Left cardiac atrium (tissue), 4 donors: ENCODE measurements around the gene BDKRB1. TPM values are rescaled to one million over a fixed set of nuclear protein-coding genes. Genes with fewer than 3 reads are reported as not detected.

Experiments used
- ATAC-seq, 2 donors: fragments of 200-7000 bp; cut with Tn5 transposase; one replicate each; pipeline ENCODE4 v1.9.1; 2020; ENCODE audit warnings: mild to moderate bottlenecking in 2 of 2, moderate library complexity in 2 of 2
- DNase-seq: peaks from one replicate; pipeline ENCODE4 v3.0.0-alpha.2; 2020
- intact Hi-C, 2 donors: fragments of 100-400 bp; cut with DNase I; formaldehyde crosslinking; loops; one replicate each; pipeline versions ENCODE4 v1.14.1 to v1.15.1; 2022 to 2023
- total RNA-seq, 2 donors: library from RNA; stranded (reverse); fragmentation: NEBNext Ultra II Directional; extraction: Animal tissue kit (Norgen Biotek cat#: 25700); gene quantifications; one replicate each; pipeline ENCODE4 v1.2.1, GENCODE V29; 2021
- donor health status: DM: no; HTN: yes; CAD: no.
- donor health status: DM: no; HTN: yes; CAD: no; lungs with severe emphysema.
- donor health status: DM: yes; HTN: yes; CAD: no.
- donor health status: Dilated cardiomyopathy.

The BDKRB1 gene
- total RNA-seq, 2 donors from 2014 or later, result 0.21 to 1.0 TPM

DNA sequence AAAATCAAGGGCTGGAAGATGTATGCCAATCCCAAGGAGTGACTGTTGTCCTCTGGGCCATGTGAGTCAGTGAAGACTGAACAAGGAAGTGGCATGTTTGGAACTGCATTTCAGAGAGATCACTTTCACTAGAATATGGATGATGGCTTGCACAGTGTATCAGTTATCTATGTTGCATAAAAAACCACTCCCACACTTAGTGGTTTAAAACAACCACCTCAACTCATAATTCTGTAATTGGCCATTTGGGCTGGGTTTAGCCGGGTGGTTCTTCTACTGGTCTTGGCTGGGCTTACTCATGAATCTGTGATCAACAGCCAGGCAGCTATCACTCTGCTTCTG lies 15.4 kb downstream of the BDKRB1 start:
- ATAC-seq (no peak), DNase-seq (no peak)
- intact Hi-C loops, result loop anchor here (5.0 to 10.0 kb wide), 3 partner anchors 274 to 707 kb away; no protein-coding TSS in a partner anchor

DNA sequence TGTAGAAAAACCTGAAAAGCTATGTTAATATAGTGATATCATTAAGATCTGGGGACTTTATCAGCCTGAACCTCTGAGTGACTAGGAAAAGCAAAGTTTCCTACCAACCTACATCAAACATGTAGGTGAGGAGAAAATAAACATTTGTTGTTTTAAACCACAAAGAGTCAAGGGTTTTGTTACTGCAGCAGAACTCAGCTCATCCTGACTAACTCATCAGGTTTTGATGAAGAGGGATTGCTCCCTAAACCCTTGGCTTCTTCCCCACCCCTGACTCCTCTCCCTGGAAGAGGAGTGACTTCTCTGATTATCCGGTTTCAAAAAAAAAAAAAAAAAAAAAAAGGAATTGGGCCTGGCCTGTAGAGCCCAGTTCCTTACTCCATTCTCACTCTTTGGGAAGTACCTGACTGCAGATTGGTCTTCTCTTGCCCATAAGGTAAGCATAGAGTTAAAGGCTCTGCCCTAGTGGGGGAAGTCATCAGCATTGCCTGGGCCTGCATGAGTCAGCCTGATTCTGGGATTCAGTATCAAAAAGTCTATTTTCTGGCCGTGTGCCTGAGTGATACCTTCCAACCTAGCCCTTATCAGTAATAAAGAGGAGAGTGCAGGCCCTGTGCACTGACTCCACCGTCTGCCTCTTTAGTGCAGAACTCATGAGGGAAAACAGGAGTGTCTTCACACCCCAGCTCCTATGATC lies 16.9 kb downstream of the BDKRB1 start:
- ATAC-seq (peak; percentile 29 to 77), DNase-seq (no peak)
- intact Hi-C loops, result loop anchor here (5.0 to 10.0 kb wide), 3 partner anchors 276 to 708 kb away; no protein-coding TSS in a partner anchor

DNA sequence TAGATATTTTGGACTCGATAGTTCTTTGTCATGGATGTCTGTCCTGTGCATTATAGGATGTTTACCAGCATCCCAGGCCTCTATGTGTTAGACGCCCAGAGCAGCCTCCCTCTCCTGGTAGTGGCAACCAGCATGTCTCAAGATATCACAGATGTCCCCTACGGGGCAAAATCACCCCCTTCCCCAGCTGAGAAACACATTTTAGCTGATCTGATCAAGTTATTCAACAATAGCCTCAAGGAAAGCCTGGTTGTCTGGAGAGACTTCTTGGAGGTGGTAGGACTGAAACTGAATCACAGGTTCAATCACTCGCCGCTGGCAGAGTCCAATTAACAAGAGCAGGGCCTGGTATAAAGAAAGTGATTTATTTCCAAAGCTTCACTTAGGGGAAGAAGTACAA lies 17.6 kb downstream of the BDKRB1 start:
- intact Hi-C loops, result loop anchor here (2.0 to 10.0 kb wide), 4 partner anchors 173 to 709 kb away; no protein-coding TSS in a partner anchor
- no peak for ATAC-seq
- no peak for DNase-seq

DNA sequence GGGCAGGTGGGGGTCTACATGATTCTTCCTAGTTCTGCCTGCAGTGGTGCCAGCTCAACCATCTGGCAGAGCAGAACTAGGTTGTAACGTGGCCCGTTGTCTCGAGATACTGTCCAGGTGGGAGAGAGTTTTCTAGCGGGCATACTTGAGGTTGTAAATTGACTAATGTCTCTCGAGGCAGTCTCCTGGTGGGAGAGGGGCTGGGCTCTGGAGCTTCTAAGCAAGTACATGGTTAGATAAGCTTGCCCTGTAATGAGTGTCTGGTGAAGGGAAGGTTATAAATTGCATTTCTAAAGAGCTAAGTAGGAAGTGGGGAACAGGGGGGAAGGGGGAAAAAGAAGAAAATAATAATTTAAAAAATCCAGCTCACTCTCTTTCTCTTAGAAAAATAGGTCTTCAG lies 18.1 kb downstream of the BDKRB1 start:
- DNase-seq (no peak), ATAC-seq (no peak)
- intact Hi-C loops, result loop anchor here (2.0 to 10.0 kb wide), 4 partner anchors 173 to 709 kb away; no protein-coding TSS in a partner anchor

DNA sequence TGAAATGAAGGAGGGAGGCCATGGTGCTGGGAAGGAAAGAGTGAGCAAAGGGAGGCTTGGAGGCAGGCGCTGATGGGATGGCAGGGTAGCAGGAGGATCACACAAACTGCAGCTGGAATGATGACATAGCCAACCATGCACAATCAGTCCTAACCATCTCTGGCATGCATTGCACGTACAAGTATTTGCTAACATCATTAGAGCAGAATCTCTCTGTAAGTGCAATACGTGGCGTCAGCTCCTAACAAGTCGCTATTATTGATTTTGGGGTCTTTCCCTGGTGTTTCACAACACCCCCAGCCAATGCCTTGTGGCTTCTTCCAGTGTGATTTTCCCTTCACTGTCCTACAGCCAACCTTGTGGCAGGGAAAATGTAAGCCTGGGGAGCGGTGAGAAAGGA lies 18.5 kb downstream of the BDKRB1 start:
- ATAC-seq, result no peak

DNA sequence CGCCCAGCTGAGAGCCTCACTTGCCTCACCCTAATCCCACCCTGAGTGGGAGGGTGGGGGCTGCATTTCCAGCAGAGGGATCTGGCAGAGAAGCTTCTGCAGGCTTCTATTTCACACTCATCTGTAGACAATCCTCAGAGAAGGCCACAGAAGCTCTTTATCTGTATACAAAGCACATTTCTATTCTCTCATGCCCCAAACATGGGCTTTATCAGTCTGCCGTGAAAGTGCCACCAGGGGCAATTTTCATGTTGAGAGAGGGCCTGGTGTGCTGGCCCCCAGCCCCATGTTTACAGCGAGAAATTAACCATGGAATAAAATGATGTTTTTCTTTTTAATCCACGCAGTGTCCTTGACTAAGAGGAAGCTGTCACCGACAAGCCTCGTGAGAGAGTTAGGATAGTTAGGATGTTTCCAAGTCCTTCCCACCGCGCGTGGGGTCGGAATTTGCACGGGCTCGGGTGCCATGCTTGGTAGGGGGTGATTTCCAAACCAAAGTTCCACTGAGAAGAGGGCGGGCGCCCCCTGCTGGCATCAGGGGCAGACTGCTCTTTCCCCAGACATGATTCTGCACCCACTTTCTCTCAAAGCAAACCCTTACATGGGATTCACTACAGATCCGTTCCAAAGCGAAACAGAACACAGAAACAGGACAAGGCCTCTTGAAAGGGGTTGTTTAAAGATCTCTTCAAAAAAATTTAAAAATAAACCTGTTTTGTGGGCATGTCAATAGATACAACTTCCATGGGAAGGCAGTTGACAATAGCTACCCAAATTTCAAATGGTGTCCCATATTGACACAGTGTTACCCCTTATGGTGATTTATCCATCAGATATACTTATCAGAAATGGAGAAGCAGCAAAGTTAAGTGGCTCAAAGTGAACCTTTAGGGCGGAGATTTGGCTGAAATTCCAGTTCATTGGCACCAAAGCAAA lies 19.4 kb downstream of the BDKRB1 start:
- peak; percentile 74 for DNase-seq
- intact Hi-C loops, result loop anchor here (1.0 to 10.0 kb wide), 4 partner anchors 175 to 711 kb away; no protein-coding TSS in a partner anchor
- peak; percentile 43 to 64 for ATAC-seq

More for the DNA sequence above, 18.5 kb downstream of the BDKRB1 start:
- DNase-seq, result no peak
- intact Hi-C loops, result loop anchor here (2.0 to 10.0 kb wide), 4 partner anchors 174 to 710 kb away; no protein-coding TSS in a partner anchor

DNA sequence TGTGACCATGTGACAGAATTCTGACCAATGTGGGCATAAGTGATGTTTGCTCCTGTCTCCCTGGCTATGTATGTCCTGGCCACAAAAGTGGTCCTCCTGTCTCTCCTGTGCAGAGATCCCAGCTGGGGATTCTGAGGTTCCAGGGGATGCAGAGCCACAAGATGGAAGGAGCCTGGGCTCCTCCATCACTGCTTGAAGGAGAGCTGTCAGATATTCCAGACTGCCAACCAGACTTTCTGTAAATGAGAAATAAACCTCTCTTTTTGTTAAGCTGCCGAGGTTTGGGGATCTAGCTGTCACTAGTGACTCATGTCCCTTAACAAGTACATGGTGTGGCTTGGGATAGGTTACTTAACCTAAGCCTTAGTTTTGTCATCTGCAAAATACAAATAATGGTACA lies 21.9 kb downstream of the BDKRB1 start:
- ATAC-seq (no peak), DNase-seq (no peak)
- intact Hi-C loops, result loop anchor here in 1 of 2 donors (10.0 kb wide), 2 partner anchors 283 to 713 kb away; no protein-coding TSS in a partner anchor

DNA sequence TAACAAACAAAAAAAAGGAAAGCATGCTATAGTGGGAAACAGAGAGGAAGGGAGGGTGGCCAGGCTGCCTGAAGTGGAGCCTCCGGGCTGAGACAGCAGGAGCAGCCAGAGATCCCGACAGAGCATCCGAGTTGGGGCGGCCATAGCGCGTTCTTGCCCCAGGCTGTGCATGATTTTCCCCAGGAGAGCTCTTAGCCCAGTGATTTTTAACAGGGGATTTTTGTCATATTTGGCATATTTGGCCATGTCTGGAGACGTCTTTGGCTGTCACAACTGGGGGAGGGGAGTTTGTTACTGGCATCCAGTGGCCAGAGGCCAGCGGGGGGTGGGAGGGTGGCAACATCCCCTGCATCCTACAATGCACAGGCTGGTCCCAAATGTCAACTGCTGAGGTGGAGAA lies 23.6 kb downstream of the BDKRB1 start:
- ATAC-seq (no peak), DNase-seq (no peak)
- intact Hi-C loops, result loop anchor here in 1 of 2 donors (10.0 kb wide), 2 partner anchors 285 to 715 kb away; no protein-coding TSS in a partner anchor

DNA sequence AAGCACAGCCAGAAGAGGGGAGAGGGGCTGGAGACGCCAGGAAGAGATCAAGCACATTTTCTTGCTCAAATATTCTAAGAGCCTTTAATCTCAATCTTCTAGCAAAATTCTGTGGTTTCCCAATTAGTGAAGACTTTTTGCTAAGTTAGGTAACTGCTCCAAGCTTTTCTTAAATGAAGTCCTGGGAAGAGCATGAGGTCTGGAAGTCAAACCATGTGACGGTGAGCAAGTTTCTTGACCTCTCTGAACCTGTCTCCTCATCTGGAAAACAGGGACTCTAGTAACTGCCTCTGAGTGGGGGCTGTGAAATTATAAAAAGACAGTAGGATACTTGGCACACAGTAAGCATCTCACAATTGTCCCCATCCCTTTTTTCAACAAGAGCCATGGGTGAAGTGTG lies 24.1 kb downstream of the BDKRB1 start:
- ATAC-seq (no peak), DNase-seq (no peak)
- intact Hi-C loops, result loop anchor here (5.0 to 10.0 kb wide), 2 partner anchors 142 to 145 kb away; no protein-coding TSS in a partner anchor

DNA sequence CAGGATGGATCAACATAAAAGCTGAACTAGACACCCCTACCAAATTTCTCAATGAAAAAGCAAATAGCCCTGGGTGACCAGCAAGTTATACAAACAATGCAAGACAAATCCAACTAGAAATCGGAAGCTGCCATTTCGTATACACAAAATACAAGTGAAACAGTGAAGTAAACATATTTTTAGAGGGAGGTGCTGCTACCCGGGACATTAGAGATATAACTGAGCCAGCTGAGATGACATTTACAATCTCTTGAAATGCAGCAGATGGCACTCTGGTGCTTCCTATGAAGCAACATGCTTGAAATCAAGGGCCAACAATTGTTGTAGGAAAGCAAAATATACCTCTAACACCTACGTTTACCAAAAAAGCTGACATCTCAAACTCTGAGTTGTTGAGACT lies 25.5 kb downstream of the BDKRB1 start:
- intact Hi-C loops, result loop anchor here (5.0 to 10.0 kb wide), 2 partner anchors 141 to 143 kb away; no protein-coding TSS in a partner anchor
- ATAC-seq, result no peak

DNA sequence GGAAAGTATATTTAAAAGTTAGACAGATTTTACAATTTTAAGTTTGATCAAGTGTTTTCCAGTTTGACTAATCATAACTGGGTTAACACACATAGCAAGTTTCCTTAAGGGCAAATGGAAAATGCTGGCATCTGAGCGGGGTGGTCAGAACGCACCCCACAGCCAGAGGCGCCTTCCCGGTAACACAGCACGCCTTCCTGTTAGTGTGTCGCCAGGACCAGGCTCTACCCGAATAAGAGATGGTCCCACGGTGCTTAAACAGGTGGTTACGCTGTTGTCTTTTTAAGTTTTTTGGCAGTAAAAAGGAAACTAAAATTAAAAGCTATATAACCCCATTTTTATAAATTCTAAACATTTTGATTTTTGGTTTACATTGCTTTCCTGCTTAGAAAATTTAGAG lies 28.0 kb downstream of the BDKRB1 start:
- DNase-seq (no peak), ATAC-seq (no peak)
- intact Hi-C loops, result loop anchor here (5.0 to 10.0 kb wide), 2 partner anchors 138 to 141 kb away; no protein-coding TSS in a partner anchor

More for the DNA sequence above, 25.5 kb downstream of the BDKRB1 start:
- no peak for DNase-seq

DNA sequence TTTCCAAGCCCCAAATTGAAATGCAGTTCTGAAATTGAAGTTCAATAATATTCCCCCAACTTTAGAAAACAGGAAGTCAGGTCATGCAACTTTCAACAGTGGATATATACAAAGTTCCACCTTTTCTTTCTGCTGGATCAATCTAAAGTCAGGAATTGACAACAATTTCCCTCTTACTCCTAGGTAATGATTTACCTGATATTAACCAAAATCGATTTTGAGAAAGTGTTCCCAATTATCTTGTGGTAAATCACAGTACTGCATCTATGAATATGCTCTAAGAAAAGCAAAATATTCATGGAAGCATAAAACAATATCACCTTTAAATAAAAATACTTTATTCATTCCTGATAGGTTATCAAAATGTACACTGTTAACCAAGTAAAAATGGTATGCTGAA lies 28.4 kb downstream of the BDKRB1 start:
- intact Hi-C loops, result loop anchor here (5.0 to 10.0 kb wide), 2 partner anchors 138 to 140 kb away; no protein-coding TSS in a partner anchor
- no peak for DNase-seq
- no peak for ATAC-seq

DNA sequence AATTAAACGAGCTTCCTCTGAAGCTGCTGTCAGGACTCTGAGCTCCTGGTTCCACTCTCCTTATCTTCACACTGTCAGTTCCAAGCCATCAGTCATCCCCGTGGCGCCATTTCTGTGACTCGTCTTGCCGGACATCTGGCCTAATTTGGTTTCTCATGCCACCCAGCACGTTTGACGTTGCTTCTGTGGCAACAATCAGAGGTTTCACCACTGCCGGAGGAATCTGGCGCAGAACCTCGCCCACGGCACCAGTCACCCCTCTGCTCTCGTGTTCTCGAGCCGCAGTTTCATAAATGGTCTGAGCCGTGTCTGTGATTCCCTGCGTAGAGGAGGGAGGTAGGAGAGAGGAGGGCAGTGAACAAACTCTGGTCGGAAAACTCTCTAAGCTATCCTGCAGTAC lies 29.7 kb downstream of the BDKRB1 start:
- intact Hi-C loops, result loop anchor here in 1 of 2 donors (10.0 kb wide), 1 partner anchor 139 kb away; no protein-coding TSS in a partner anchor
- peak; percentile 89 to 90 for ATAC-seq

DNA sequence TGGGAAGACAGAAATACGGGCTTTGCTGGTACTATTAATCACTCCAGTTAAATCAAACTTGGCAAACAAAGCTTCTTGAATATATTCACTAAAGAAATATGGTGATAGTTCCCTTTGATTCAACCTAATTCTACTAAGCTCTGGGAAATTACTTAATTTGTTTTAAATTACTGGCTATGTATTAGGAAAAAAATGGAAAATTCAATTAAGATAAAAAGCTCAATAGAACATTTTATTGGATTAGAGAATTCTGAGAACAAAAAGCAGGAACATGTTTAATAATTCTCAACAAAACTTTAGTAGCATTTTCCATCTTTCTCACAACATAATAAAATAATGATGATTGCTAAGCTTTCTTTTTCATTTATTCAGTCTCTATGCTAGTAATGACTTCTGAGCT lies 30.2 kb downstream of the BDKRB1 start:
- intact Hi-C loops, result loop anchor here in 1 of 2 donors (10.0 kb wide), 1 partner anchor 139 kb away; no protein-coding TSS in a partner anchor
- ATAC-seq, result no peak
- DNase-seq, result no peak

More for the DNA sequence above, 29.7 kb downstream of the BDKRB1 start:
- DNase-seq, result peak; percentile 65

DNA sequence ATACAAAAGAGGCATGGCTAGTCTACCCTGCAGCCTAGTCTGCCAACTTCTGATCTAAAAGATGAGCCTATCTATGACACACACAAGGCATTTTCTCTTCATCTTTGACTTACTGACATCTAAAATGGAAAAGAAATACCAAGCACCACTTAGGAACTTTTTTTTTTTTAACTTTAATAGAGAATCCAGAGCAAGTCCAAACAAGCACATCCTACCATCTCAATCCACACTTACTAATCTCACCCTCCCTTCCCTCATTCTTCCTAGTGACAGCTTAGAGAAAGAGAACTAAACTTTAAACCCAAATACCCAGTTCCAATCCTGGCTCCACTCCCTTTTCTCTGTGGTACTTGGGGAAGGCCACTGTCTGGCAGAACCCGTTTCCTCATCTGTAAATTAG lies 31.8 kb downstream of the BDKRB1 start:
- ATAC-seq (no peak), DNase-seq (no peak)
- intact Hi-C loops, result loop anchor here in 1 of 2 donors (10.0 kb wide), 1 partner anchor 137 kb away; no protein-coding TSS in a partner anchor

DNA sequence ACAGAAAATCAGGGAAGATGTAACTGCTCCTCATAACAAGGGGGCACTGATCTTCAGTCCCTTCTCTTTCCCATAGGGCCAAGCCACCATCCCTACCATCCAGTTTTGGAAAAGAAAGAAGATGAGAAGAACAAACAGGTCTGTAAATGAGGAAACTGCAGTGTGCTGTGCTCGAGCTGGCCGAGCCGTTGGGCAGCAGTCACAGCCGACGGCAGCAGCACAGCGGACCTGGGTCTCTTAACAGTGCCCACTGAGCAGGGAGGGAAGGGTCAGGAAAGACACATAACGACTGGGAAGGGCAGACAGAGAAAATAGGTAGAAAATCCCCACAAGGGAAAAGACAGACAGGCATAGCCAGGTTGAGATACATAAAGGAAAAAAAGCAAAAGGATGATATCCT lies 38.2 kb downstream of the BDKRB1 start:
- ATAC-seq, result no peak
- no peak for DNase-seq
- intact Hi-C loops, result loop anchor here in 1 of 2 donors (10.0 kb wide), 1 partner anchor 61 kb away; no protein-coding TSS in a partner anchor

DNA sequence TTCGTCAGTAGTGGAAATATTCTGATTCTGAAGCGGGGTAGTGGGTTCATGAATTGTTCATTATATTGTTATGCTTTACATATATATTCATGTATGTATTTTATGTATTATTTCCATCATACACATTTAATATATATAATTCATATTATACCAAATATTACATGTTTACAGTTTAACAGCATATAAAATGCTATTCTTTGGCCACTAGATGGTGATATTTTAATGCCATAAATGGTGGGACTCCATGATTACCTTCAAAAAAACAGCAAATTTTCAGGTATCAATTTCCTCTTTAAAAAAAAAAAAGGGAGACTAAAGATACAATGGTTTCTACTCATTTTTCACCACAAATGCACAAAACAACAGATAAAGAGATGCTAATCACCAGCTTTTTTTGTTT lies 41.0 kb downstream of the BDKRB1 start:
- DNase-seq, result no peak
- no peak for ATAC-seq
- intact Hi-C loops, result loop anchor here in 1 of 2 donors (5.0 to 10.0 kb wide), 2 partner anchors 58 to 125 kb away; no protein-coding TSS in a partner anchor

DNA sequence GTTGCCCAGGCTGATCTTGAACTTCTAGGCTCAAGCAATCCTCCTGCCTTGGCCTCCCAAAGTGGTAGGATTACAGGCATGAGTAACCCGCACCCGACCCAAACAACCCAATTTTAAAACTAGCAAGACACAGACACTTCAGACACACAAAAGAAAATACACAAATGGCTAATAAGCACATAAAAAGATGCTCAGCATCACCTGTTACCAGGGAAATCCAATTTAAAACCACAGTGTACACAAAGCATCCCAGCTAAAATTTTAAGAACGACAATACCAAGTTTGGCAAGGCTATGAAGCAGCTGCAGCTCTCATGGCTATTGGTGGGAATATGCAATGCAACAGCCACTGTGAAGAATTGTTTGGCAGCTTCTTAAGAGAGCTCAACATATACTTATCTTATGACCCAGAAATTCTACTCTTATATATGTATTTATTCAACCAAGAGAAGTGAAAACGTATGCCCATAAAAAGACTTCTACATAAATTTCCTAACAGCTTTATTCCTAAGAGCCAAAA lies 42.0 kb downstream of the BDKRB1 start:
- intact Hi-C loops, result loop anchor here in 1 of 2 donors (5.0 to 10.0 kb wide), 2 partner anchors 57 to 124 kb away; no protein-coding TSS in a partner anchor
- ATAC-seq, result no peak

More for the DNA sequence above, 42.0 kb downstream of the BDKRB1 start:
- no peak for DNase-seq
